SK-N-SH treated with all-trans-retinoic acid at 6 μM for 48 hours (cell line): ENCODE results near the gene DPP6.

Experiments
- ATAC-seq: fragments of 200-7000 bp; cut with Tn5 transposase; 3 replicates; pipeline ENCODE4 v1.9.1; 2020; ENCODE audit warnings: mild to moderate bottlenecking, moderate library complexity
- ARNTL ChIP-seq: fragments of 450-650 bp; formaldehyde crosslinking; IDR thresholded peaks from 2 replicates; pipeline ENCODE4 v1.5.0; 2020; ENCODE audit warnings: low read depth, mild to moderate bottlenecking, moderate library complexity, borderline replicate concordance
- BACH2 ChIP-seq: fragments of 250-450 bp; sonication (Bioruptor Pico); IDR thresholded peaks from 2 replicates; pipeline ENCODE4 v1.9.0; 2021; ENCODE audit warnings: mild to moderate bottlenecking, borderline replicate concordance
- CREB5 ChIP-seq: fragments of 250-450 bp; sonication (Bioruptor Pico); IDR thresholded peaks from 2 replicates; pipeline ENCODE4 v1.5.1; 2020; ENCODE audit warnings: low read depth, mild to moderate bottlenecking, moderate library complexity
- CSDC2 ChIP-seq: fragments of 250-450 bp; sonication (Bioruptor Pico); IDR thresholded peaks from 2 replicates; pipeline ENCODE4 v1.5.0; 2020; ENCODE audit warnings: mild to moderate bottlenecking, moderate library complexity
- ESRRG ChIP-seq: fragments of 250-450 bp; sonication (Bioruptor Pico); IDR thresholded peaks from 2 replicates; pipeline ENCODE4 v1.6.1; 2021; ENCODE audit warnings: mild to moderate bottlenecking
- GLIS3 ChIP-seq: fragments of 250-450 bp; sonication (Bioruptor Pico); IDR thresholded peaks from 2 replicates; pipeline ENCODE4 v1.5.0; 2020; ENCODE audit warnings: mild to moderate bottlenecking, moderate library complexity
- ISL1 ChIP-seq: fragments of 250-450 bp; sonication (Bioruptor Pico); IDR thresholded peaks from 2 replicates; pipeline ENCODE4 v2.1.2; 2022; ENCODE audit warnings: mild to moderate bottlenecking, moderate library complexity
- OSR1 ChIP-seq: fragments of 250-450 bp; sonication (Bioruptor Pico); IDR thresholded peaks from 2 replicates; pipeline ENCODE4 v1.8.0; 2022; ENCODE audit warnings: moderate library complexity, mild to moderate bottlenecking, inconsistent platforms
- PPARA ChIP-seq: fragments of 250-450 bp; sonication (Bioruptor Pico); IDR thresholded peaks from 2 replicates; pipeline ENCODE4 v1.5.0; 2020; ENCODE audit warnings: mild to moderate bottlenecking, borderline replicate concordance
- RARB ChIP-seq: fragments of 250-450 bp; sonication (Bioruptor Pico); IDR thresholded peaks from 2 replicates; pipeline ENCODE4 v1.8.0; 2021; ENCODE audit warnings: mild to moderate bottlenecking, moderate library complexity
- SNAI2 ChIP-seq: fragments of 250-450 bp; sonication (Bioruptor Pico); IDR thresholded peaks from 2 replicates; pipeline ENCODE4 v1.5.0; 2020; ENCODE audit warnings: mild to moderate bottlenecking, moderate library complexity
- TCF4 ChIP-seq: fragments of 250-450 bp; sonication (Bioruptor Pico); IDR thresholded peaks from 2 replicates; pipeline ENCODE4 v1.8.0; 2021; ENCODE audit warnings: mild to moderate bottlenecking, moderate library complexity, borderline replicate concordance
- TOX ChIP-seq: fragments of 250-450 bp; sonication (Bioruptor Pico); IDR thresholded peaks from 2 replicates; pipeline ENCODE4 v1.8.0; 2021; ENCODE audit warnings: mild to moderate bottlenecking, moderate library complexity, borderline replicate concordance
- TSHZ2 ChIP-seq: fragments of 250-450 bp; sonication (Bioruptor Pico); IDR thresholded peaks from 2 replicates; pipeline ENCODE4 v1.5.0; 2020; ENCODE audit warnings: mild to moderate bottlenecking, moderate library complexity
- ZC3H10 ChIP-seq: fragments of 250-450 bp; sonication (Bioruptor Pico); IDR thresholded peaks from 2 replicates; pipeline ENCODE4 v1.5.1; 2021; ENCODE audit warnings: mild to moderate bottlenecking, moderate library complexity
- ZFP3 ChIP-seq: fragments of 250-450 bp; sonication (Bioruptor Pico); IDR thresholded peaks from 2 replicates; pipeline ENCODE4 v1.5.0; 2020; ENCODE audit warnings: mild to moderate bottlenecking, moderate library complexity
- ZFP30 ChIP-seq: fragments of 450-650 bp; formaldehyde crosslinking; IDR thresholded peaks from 2 replicates; pipeline ENCODE4 v1.5.0; 2022; ENCODE audit warnings: mild to moderate bottlenecking, moderate library complexity
- ZNF565 ChIP-seq: fragments of 450-650 bp; formaldehyde crosslinking; conservative IDR thresholded peaks from 2 replicates; pipeline ENCODE4 v1.5.0; 2020; ENCODE audit warnings: low read depth, mild to moderate bottlenecking, moderate library complexity
- ZNF70 ChIP-seq: fragments of 450-650 bp; formaldehyde crosslinking; IDR thresholded peaks from 2 replicates; pipeline ENCODE4 v1.5.0; 2020; ENCODE audit warnings: mild to moderate bottlenecking, moderate library complexity
- ZNF8 ChIP-seq: fragments of 450-650 bp; formaldehyde crosslinking; IDR thresholded peaks from 2 replicates; pipeline ENCODE4 v1.5.0; 2020; ENCODE audit warnings: mild to moderate bottlenecking, moderate library complexity
- TF ChIP-seq, protein P1 (sequence below): fragments of 250-450 bp; sonication (Bioruptor Pico); IDR thresholded peaks from 2 replicates; pipeline ENCODE4 v1.5.1; 2021; ENCODE audit warnings: mild to moderate bottlenecking, moderate library complexity
- TF ChIP-seq, protein P2 (sequence below): fragments of 250-450 bp; sonication (Bioruptor Pico); IDR thresholded peaks from 2 replicates; pipeline ENCODE4 v1.8.0; 2021; ENCODE audit warnings: low read depth, mild to moderate bottlenecking, moderate library complexity, borderline replicate concordance

The DPP6 gene

GRCh38 chr7:154440651-154441050 is 388.5 kb downstream of the DPP6 start (continued):
- TF ChIP-seq, protein P1, sequence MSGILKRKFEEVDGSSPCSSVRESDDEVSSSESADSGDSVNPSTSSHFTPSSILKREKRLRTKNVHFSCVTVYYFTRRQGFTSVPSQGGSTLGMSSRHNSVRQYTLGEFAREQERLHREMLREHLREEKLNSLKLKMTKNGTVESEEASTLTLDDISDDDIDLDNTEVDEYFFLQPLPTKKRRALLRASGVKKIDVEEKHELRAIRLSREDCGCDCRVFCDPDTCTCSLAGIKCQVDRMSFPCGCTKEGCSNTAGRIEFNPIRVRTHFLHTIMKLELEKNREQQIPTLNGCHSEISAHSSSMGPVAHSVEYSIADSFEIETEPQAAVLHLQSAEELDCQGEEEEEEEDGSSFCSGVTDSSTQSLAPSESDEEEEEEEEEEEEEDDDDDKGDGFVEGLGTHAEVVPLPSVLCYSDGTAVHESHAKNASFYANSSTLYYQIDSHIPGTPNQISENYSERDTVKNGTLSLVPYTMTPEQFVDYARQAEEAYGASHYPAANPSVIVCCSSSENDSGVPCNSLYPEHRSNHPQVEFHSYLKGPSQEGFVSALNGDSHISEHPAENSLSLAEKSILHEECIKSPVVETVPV: no peak
- TF ChIP-seq TCF4 (CRISPR knock-in tag): no peak
- TF ChIP-seq ZFP30: no peak

DNA sequence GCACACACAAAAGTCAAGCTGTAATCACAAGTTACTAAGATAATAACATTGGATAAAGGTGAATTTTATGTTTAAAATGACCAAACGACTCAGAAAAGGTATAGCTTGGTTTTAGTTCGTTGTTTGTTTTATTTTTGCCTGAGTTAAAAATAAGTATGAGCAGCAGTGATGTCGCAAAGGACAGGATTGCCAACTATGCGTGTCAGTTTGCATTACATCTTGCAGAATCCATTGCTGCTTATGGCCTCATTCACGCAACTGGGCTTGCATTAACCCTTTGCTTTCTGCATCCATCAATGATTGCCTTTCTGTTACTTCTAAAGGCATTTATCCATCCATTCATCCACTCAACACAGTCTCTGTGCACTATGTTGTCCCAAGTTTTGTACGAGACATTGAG is 389.6 kb downstream of the DPP6 start:
- no peak for ATAC-seq
- no peak for TF ChIP-seq SNAI2
- TF ChIP-seq PPARA: no peak
- no peak for TF ChIP-seq CSDC2 (CRISPR knock-in tag)
- TF ChIP-seq, protein P2, sequence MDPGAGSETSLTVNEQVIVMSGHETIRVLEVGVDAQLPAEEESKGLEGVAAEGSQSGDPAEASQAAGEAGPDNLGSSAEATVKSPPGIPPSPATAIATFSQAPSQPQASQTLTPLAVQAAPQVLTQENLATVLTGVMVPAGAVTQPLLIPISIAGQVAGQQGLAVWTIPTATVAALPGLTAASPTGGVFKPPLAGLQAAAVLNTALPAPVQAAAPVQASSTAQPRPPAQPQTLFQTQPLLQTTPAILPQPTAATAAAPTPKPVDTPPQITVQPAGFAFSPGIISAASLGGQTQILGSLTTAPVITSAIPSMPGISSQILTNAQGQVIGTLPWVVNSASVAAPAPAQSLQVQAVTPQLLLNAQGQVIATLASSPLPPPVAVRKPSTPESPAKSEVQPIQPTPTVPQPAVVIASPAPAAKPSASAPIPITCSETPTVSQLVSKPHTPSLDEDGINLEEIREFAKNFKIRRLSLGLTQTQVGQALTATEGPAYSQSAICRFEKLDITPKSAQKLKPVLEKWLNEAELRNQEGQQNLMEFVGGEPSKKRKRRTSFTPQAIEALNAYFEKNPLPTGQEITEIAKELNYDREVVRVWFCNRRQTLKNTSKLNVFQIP (CRISPR knock-in tag): no peak
- no peak for TF ChIP-seq CREB5
- TF ChIP-seq TOX (CRISPR knock-in tag): no peak
- no peak for TF ChIP-seq ZFP30
- no peak for TF ChIP-seq ARNTL (CRISPR knock-in tag)
- TF ChIP-seq RARB: no peak
- no peak for TF ChIP-seq ESRRG (CRISPR knock-in tag)
- no peak for TF ChIP-seq ZNF70
- no peak for TF ChIP-seq ZNF565
- no peak for TF ChIP-seq TSHZ2 (CRISPR knock-in tag)
- no peak for TF ChIP-seq ZNF8
- no peak for TF ChIP-seq BACH2 (CRISPR knock-in tag)
- TF ChIP-seq OSR1 (CRISPR knock-in tag): no peak
- no peak for TF ChIP-seq ZFP3
- TF ChIP-seq, protein P1: no peak

- TF ChIP-seq ZC3H10 (CRISPR knock-in tag): no peak
- TF ChIP-seq ZFP30: no peak
- TF ChIP-seq BACH2 (CRISPR knock-in tag): no peak
- TF ChIP-seq GLIS3 (CRISPR knock-in tag): no peak
- no peak for TF ChIP-seq SNAI2
- no peak for TF ChIP-seq ARNTL (CRISPR knock-in tag)
- no peak for TF ChIP-seq ISL1 (CRISPR knock-in tag)
- TF ChIP-seq TSHZ2 (CRISPR knock-in tag): no peak
- no peak for TF ChIP-seq CREB5
- ATAC-seq: no peak
Observed at GRCh38 chr7:154442939-154443338, 390.7 kb downstream of the DPP6 start.
